Adrenal gland (tissue), 12 donors: ENCODE data around the gene TMEM100. TPM values are rescaled to one million over a fixed set of nuclear protein-coding genes. Genes with fewer than 3 reads are reported as not detected.

Experiments used
- DNase-seq, 7 donors: peaks; one replicate each; pipeline ENCODE4 v3.0.0-alpha.2; 2019 to 2020
- H3K27ac ChIP-seq, 5 donors: fragments of 200-600 bp; sonication (generic) in 4 of 5; 1 replicate in 3 of 5; 2 replicates in 2 of 5; pipeline versions ENCODE4 v1.5.1 to v1.8.0; 2016 to 2020; ENCODE audit warnings: mild to moderate bottlenecking in 1 of 5
- H3K27me3 ChIP-seq: fragments of 200-600 bp; 2 replicates; pipeline ENCODE4 v1.8.0; 2021
- H3K36me3 ChIP-seq, 2 donors: fragments of 200-600 bp; replicated peaks in 1 of 2; 1 replicate in 1 of 2; 2 replicates in 1 of 2; pipeline versions ENCODE4 v1.5.1 to v1.8.0; 2018 to 2022
- H3K4me1 ChIP-seq, 2 donors: fragments of 200-600 bp; replicated peaks in 1 of 2; 1 replicate in 1 of 2; 2 replicates in 1 of 2; pipeline versions ENCODE4 v1.5.1 to v1.8.0; 2018 to 2021
- H3K4me3 ChIP-seq, 4 donors: fragments of 200-600 bp; sonication (generic) in 3 of 4; one replicate each; pipeline ENCODE4 v1.5.1; 2016 to 2018
- H3K9me3 ChIP-seq, 3 donors: fragments of 200-600 bp; sonication (generic) in 1 of 3; replicated peaks in 1 of 3; 1 replicate in 2 of 3; 2 replicates in 1 of 3; pipeline versions ENCODE4 v1.5.1 to v1.8.0; 2016 to 2021
- CTCF ChIP-seq, 6 experiments: fragments of 450-650 bp in 4 of 6; fragments of 200-600 bp in 2 of 6; sonication (generic) in 1 of 6; IDR thresholded peaks; 1 replicate in 5 of 6; 2 replicates in 1 of 6; pipeline versions ENCODE4 v1.5.1 to v1.8.0; 2016 to 2021; ENCODE audit warnings: antibody characterized with exemption in 6 of 6, mild to moderate bottlenecking in 2 of 6, moderate library complexity in 1 of 6
- POLR2A ChIP-seq, 2 donors: fragments of 450-650 bp; IDR thresholded peaks; one replicate each; pipeline ENCODE4 v1.6.1; 2017; ENCODE audit warnings: antibody characterized with exemption in 2 of 2, mild to moderate bottlenecking in 2 of 2, moderate library complexity in 1 of 2
- WGBS, 4 donors: extraction: QIAGEN DNeasy Blood & Tissue Kit in 2 of 4; methylation state at CpG; one replicate each; pipeline versions ENCODE4 v1.1.5 to v1.1.7; 2013 to 2017; 5-methylcytosine and 5-hydroxymethylcytosine counted together
- intact Hi-C, 2 donors: fragments of 100-400 bp; cut with DNase I; formaldehyde crosslinking; loops; one replicate each; pipeline versions ENCODE4 v1.14.1 to v1.15.0; 2022 to 2023
- polyA plus RNA-seq, 3 donors: library from polyadenylated mRNA; stranded (reverse); fragments of 200-250 nt in 2 of 3; fragments of 350-450 nt in 1 of 3; fragmentation: Illumina TruSeq in 1 of 3; extraction: RNeasy Lipid Tissue Mini Kit (QIAGEN cat#74804) in 1 of 3; gene quantifications; one replicate each; pipeline ENCODE4 v1.2.3, GENCODE V29; 2013 to 2014
- total RNA-seq, 9 donors: library from RNA; depleted of rRNA in 4 of 9; stranded (reverse); fragments of >200 nt in 4 of 9; fragments of 120-200 nt in 1 of 9; fragmentation: NEBNext Ultra II Directional in 1 of 9; extraction: Animal tissue kit (Norgen Biotek cat#: 25700) in 1 of 9; gene quantifications; one replicate each; pipeline versions ENCODE4 v1.1.0 to v1.2.4, GENCODE V29; 2013 to 2023
- donor health status: healthy with polysubstance abuse.
- donor health status: Bipolar disorder and iron deficiency.
- donor health status: DM: yes; HTN: yes; CAD: no.
- donor health status: DM: no; HTN: no; CAD: no.
- donor health status: DM: no; HTN: no; CAD: no.
- donor health status: DM: yes; HTN: yes; CAD: no.

The TMEM100 gene
- total and polyA plus RNA-seq, 12 donors, result 1.3 to 11.5 (median 2.6) TPM

GRCh38 chr17:55749985-55750384 is 27.3 kb upstream of the TMEM100 start:
- H3K27me3 ChIP-seq, result no peaks in the 10 kb centered on the region

GRCh38 chr17:55748841-55749240 is 26.2 kb upstream of the TMEM100 start:
- Histone ChIP-seq H3K27me3 (no peaks in the 10 kb centered on the region), H3K27ac (no peak overlapping the region), H3K9me3 (no peaks in the 10 kb centered on the region), H3K4me3 (no peak overlapping the region), H3K4me1 (peaks cover 2 to 22% of the 10 kb centered on the region in 2 donors), H3K36me3 (no peaks in the 10 kb centered on the region)
- intact Hi-C loops, result no loop called here
- TF ChIP-seq CTCF (IDR thresholded peaks at IDR 0.05), result no peak
- no peak for TF ChIP-seq POLR2A (IDR thresholded peaks at IDR 0.05)
- no peak for DNase-seq
- WGBS, 4 donors, result 91 to 100% (median 94%) methylated on average over 1 of the region's 1 CpG

More at GRCh38 chr17:55749985-55750384, 27.3 kb upstream of the TMEM100 start:
- no peaks in the 10 kb centered on the region for H3K36me3 ChIP-seq
- 74 to 80% (median 77%) methylated on average over 4 of the region's 4 CpGs for WGBS, 4 donors
- no peak overlapping the region for H3K27ac ChIP-seq
- no peak for DNase-seq
- intact Hi-C loops, result no loop called here
- H3K9me3 ChIP-seq, result no peaks in the 10 kb centered on the region
- no peak overlapping the region for H3K4me3 ChIP-seq
- TF ChIP-seq POLR2A (IDR thresholded peaks at IDR 0.05) (no peak), CTCF (IDR thresholded peaks at IDR 0.05) (no peak)
- H3K4me1 ChIP-seq, result peaks cover 2 to 22% of the 10 kb centered on the region in 2 donors

GRCh38 chr17:55747209-55747608 is 24.5 kb upstream of the TMEM100 start:
- peaks cover 9 to 13% of the 10 kb centered on the region in 2 donors for H3K4me1 ChIP-seq
- 56 to 68% (median 58%) methylated on average over 3 of the region's 3 CpGs for WGBS, 4 donors
- H3K36me3 ChIP-seq, result no peaks in the 10 kb centered on the region
- no peaks in the 10 kb centered on the region for H3K27me3 ChIP-seq
- H3K27ac ChIP-seq, result no peak overlapping the region
- no peak overlapping the region for H3K4me3 ChIP-seq
- TF ChIP-seq CTCF (IDR thresholded peaks at IDR 0.05), result no peak
- TF ChIP-seq POLR2A (IDR thresholded peaks at IDR 0.05), result no peak
- intact Hi-C loops, result no loop called here
- DNase-seq, result no peak
- H3K9me3 ChIP-seq, result no peaks in the 10 kb centered on the region

- 84 to 95% (median 87%) methylated on average over 1 of the region's 1 CpG for WGBS, 4 donors
Measured at GRCh38 chr17:55746466-55746865, 23.8 kb upstream of the TMEM100 start.

More at GRCh38 chr17:55746466-55746865, 23.8 kb upstream of the TMEM100 start:
- no peak overlapping the region for H3K27ac ChIP-seq
- H3K27me3 ChIP-seq, result no peaks in the 10 kb centered on the region
- DNase-seq, result no peak
- H3K4me1 ChIP-seq, result peaks cover 6% of the 10 kb centered on the region in 2 donors
- TF ChIP-seq CTCF (IDR thresholded peaks at IDR 0.05) (no peak), POLR2A (IDR thresholded peaks at IDR 0.05) (no peak)
- intact Hi-C loops, result no loop called here
- no peak overlapping the region for H3K4me3 ChIP-seq
- no peaks in the 10 kb centered on the region for H3K9me3 ChIP-seq
- H3K36me3 ChIP-seq, result no peaks in the 10 kb centered on the region
